Stomach smooth muscle (tissue), 2 donors: ENCODE measurements around the gene CEP170B.
"Not testable (repeated sequence)": the region's sequence is repeated elsewhere in the genome, so short reads cannot be mapped to it uniquely, and the experiment has no call there.

Experiments used
- H3K27ac ChIP-seq: one replicate; pipeline ENCODE4 v1.7.0; 2013; ENCODE audit warnings: mild to moderate bottlenecking, low read length, inconsistent platforms
- H3K27me3 ChIP-seq, 2 donors: one replicate each; pipeline ENCODE4 v1.7.0; 2013; ENCODE audit warnings: low read length in 2 of 2; ENCODE audit not compliant: insufficient read depth in 2 of 2, control insufficient read depth in 1 of 2
- H3K36me3 ChIP-seq, 2 donors: one replicate each; pipeline ENCODE4 v1.7.0; 2013; ENCODE audit warnings: low read length in 2 of 2; ENCODE audit not compliant: control insufficient read depth in 2 of 2, insufficient read depth in 2 of 2
- H3K4me1 ChIP-seq: one replicate; pipeline ENCODE4 v1.7.0; 2013; ENCODE audit warnings: low read length; ENCODE audit not compliant: control insufficient read depth, insufficient read depth
- H3K4me3 ChIP-seq, 2 donors: one replicate each; pipeline ENCODE4 v1.7.0; 2013; ENCODE audit warnings: low read length in 2 of 2
- H3K9ac ChIP-seq, 2 donors: one replicate each; pipeline ENCODE4 v1.7.0; 2013; ENCODE audit warnings: low read length in 2 of 2, mild to moderate bottlenecking in 1 of 2
- H3K9me3 ChIP-seq, 2 donors: one replicate each; pipeline ENCODE4 v1.7.0; 2013; ENCODE audit warnings: low read length in 2 of 2; ENCODE audit not compliant: control insufficient read depth in 2 of 2
- donor health status: healthy.
- donor health status: Pancreatic carcinoma.

CEP170B gene

GRCh38 chr14:104844306-104845032, 20.6 kb upstream of the CEP170B start:
- H3K27me3 ChIP-seq = peaks cover 25 to 33% of the 10 kb centered on the region in 2 donors

GRCh38 chr14:104845033-104845666, 19.9 kb upstream of the CEP170B start:
- H3K9ac ChIP-seq = no peak overlapping the region
- H3K27me3 ChIP-seq = peaks cover 27 to 37% of the 10 kb centered on the region in 2 donors
- no peaks in the 10 kb centered on the region for H3K9me3 ChIP-seq
- no peak overlapping the region for H3K4me3 ChIP-seq
- H3K27ac ChIP-seq = no peak overlapping the region
- peaks cover 19% of the 10 kb centered on the region for H3K4me1 ChIP-seq
- no peaks in the 10 kb centered on the region for H3K36me3 ChIP-seq

More at GRCh38 chr14:104844306-104845032, 20.6 kb upstream of the CEP170B start:
- Histone ChIP-seq H3K27ac (no peak overlapping the region), H3K4me1 (peaks cover 19% of the 10 kb centered on the region), H3K4me3 (peak overlapping the region; percentile 33 to 70), H3K9ac (peak overlapping the region in 1 of 2 donors; percentile 53), H3K9me3 (no peaks in the 10 kb centered on the region), H3K36me3 (no peaks in the 10 kb centered on the region)

- Histone ChIP-seq H3K36me3 (no peaks in the 10 kb centered on the region), H3K27ac (no peak overlapping the region), H3K9ac (no peak overlapping the region), H3K4me1 (peaks cover 19% of the 10 kb centered on the region), H3K27me3 (peaks cover 27 to 37% of the 10 kb centered on the region in 2 donors), H3K9me3 (no peaks in the 10 kb centered on the region), H3K4me3 (no peak overlapping the region)
These were observed 19.1 kb upstream of the CEP170B start for GRCh38 chr14:104845834-104846441.

GRCh38 chr14:104852280-104852663, 12.8 kb upstream of the CEP170B start:
- H3K9ac ChIP-seq = no peak overlapping the region
- no peak overlapping the region for H3K27ac ChIP-seq
- H3K4me3 ChIP-seq = no peak overlapping the region
- H3K27me3 ChIP-seq = peaks cover 4 to 20% of the 10 kb centered on the region in 2 donors
- H3K36me3 ChIP-seq = no peaks in the 10 kb centered on the region
- H3K4me1 ChIP-seq = no peaks in the 10 kb centered on the region
- H3K9me3 ChIP-seq = no peaks in the 10 kb centered on the region

- Histone ChIP-seq H3K36me3 (no peaks in the 10 kb centered on the region), H3K9me3 (no peaks in the 10 kb centered on the region), H3K27me3 (peaks cover 0 to 18% of the 10 kb centered on the region in 2 donors), H3K4me1 (no peaks in the 10 kb centered on the region), H3K9ac (no peak overlapping the region), H3K27ac (no peak overlapping the region), H3K4me3 (no peak overlapping the region)
These were observed 9.5 kb upstream of the CEP170B start for GRCh38 chr14:104855532-104856090.

GRCh38 chr14:104856157-104856868, 8.8 kb upstream of the CEP170B start:
- no peaks in the 10 kb centered on the region for H3K36me3 ChIP-seq
- H3K9ac ChIP-seq = no peak overlapping the region
- H3K4me3 ChIP-seq = no peak overlapping the region
- H3K4me1 ChIP-seq = no peaks in the 10 kb centered on the region
- no peak overlapping the region for H3K27ac ChIP-seq
- H3K27me3 ChIP-seq = peaks cover 0 to 18% of the 10 kb centered on the region in 2 donors
- H3K9me3 ChIP-seq = no peaks in the 10 kb centered on the region

GRCh38 chr14:104856869-104857860, 7.9 kb upstream of the CEP170B start:
- no peak overlapping the region for H3K9ac ChIP-seq
- H3K27ac ChIP-seq = no peak overlapping the region

GRCh38 chr14:104857931-104858330, 7.1 kb upstream of the CEP170B start:
- H3K27me3 ChIP-seq, H3K36me3 ChIP-seq, H3K4me3 ChIP-seq, H3K4me1 ChIP-seq, H3K9me3 ChIP-seq, H3K9ac ChIP-seq, H3K27ac ChIP-seq: not testable (repeated sequence)

More at GRCh38 chr14:104856869-104857860, 7.9 kb upstream of the CEP170B start:
- no peak overlapping the region for H3K4me3 ChIP-seq
- no peaks in the 10 kb centered on the region for H3K4me1 ChIP-seq
- no peaks in the 10 kb centered on the region for H3K36me3 ChIP-seq
- peaks cover 0 to 11% of the 10 kb centered on the region in 2 donors for H3K27me3 ChIP-seq
- H3K9me3 ChIP-seq = no peaks in the 10 kb centered on the region

- Histone ChIP-seq H3K4me3 (no peak overlapping the region), H3K9ac (no peak overlapping the region), H3K4me1 (peaks cover under 1% of the 10 kb centered on the region), H3K36me3 (no peaks in the 10 kb centered on the region), H3K27me3 (peaks cover 0 to under 1% of the 10 kb centered on the region in 2 donors), H3K9me3 (no peaks in the 10 kb centered on the region), H3K27ac (no peak overlapping the region)
These were observed 6.1 kb upstream of the CEP170B start for GRCh38 chr14:104858811-104859426.
